HG03108 (cell line): ENCODE measurements around the gene CD3G.
"Not testable (repeated sequence)": the region's sequence is repeated elsewhere in the genome, so short reads cannot be mapped to it uniquely, and the experiment has no call there.

ENCODE experiments used
- ATAC-seq: cut with Tn5 transposase; IDR thresholded peaks from one replicate; pipeline ENCODE4 v1.9.1; 2021; ENCODE audit warnings: moderate library complexity; ENCODE audit not compliant: unreplicated experiment

CD3G gene

GRCh38 chr11:118343981-118344515 lies at the start of gene CD3G:
TSS of gene CD3G (plus strand) at chr11:118344344. CDS start at chr11:118344424, 80 bp downstream.
- no peak for ATAC-seq

- no peak for ATAC-seq
Observed at GRCh38 chr11:118295199-118295598, 48.9 kb upstream of the CD3G start.

GRCh38 chr11:118295815-118296454 lies 48.2 kb upstream of the CD3G start:
- ATAC-seq, result no peak

GRCh38 chr11:118301600-118302195 lies 42.4 kb upstream of the CD3G start:
- ATAC-seq, result no peak

- ATAC-seq, result no peak
Observed at GRCh38 chr11:118304227-118304567, 39.9 kb upstream of the CD3G start.

- no peak for ATAC-seq
Observed at GRCh38 chr11:118304568-118305248, 39.4 kb upstream of the CD3G start, which contains the start of gene CD3E. TSS of gene CD3E (plus strand) at chr11:118304730. CDS start at chr11:118304953, 223 bp downstream.

- no peak for ATAC-seq
Observed at GRCh38 chr11:118305726-118306125, 38.4 kb upstream of the CD3G start.

- ATAC-seq, result no peak
Observed at GRCh38 chr11:118306556-118306955, 37.6 kb upstream of the CD3G start.

- ATAC-seq, result not testable (repeated sequence)
Observed at GRCh38 chr11:118308995-118309528, 35.1 kb upstream of the CD3G start.

GRCh38 chr11:118310271-118310670 lies 33.9 kb upstream of the CD3G start:
- no peak for ATAC-seq

- ATAC-seq, result no peak
Observed at GRCh38 chr11:118310781-118311485, 33.2 kb upstream of the CD3G start.

- no peak for ATAC-seq
Observed at GRCh38 chr11:118311518-118311917, 32.6 kb upstream of the CD3G start.

GRCh38 chr11:118312328-118312727 lies 31.8 kb upstream of the CD3G start:
- no peak for ATAC-seq

- ATAC-seq, result no peak
Observed at GRCh38 chr11:118313242-118313641, 30.9 kb upstream of the CD3G start.

GRCh38 chr11:118314988-118315411 lies 29.1 kb upstream of the CD3G start:
- no peak for ATAC-seq

GRCh38 chr11:118318124-118318523 lies 26.0 kb upstream of the CD3G start:
- ATAC-seq, result no peak

- no peak for ATAC-seq
Observed at GRCh38 chr11:118318581-118319336, 25.4 kb upstream of the CD3G start.

- no peak for ATAC-seq
Observed at GRCh38 chr11:118319337-118319707, 24.8 kb upstream of the CD3G start.

- no peak for ATAC-seq
Observed at GRCh38 chr11:118320515-118320914, 23.6 kb upstream of the CD3G start.

GRCh38 chr11:118321386-118322082 lies 22.6 kb upstream of the CD3G start:
- ATAC-seq, result no peak
